GM23338 (cell line): ENCODE results near the gene DDX24. TPM values are rescaled to one million over a fixed set of nuclear protein-coding genes. Genes with fewer than 3 reads are reported as not detected.

Experiments
- ATAC-seq: fragments of 200-7000 bp; cut with Tn5 transposase; 3 replicates; pipeline ENCODE4 v1.9.1; 2020
- DNase-seq: peaks from one replicate; pipeline ENCODE4 v3.0.0-alpha.2; 2015; ENCODE audit warnings: low spot score
- H2AFZ ChIP-seq: fragments of 200-600 bp; sonication (generic); 2 replicates; pipeline ENCODE4 v1.8.0; 2016; ENCODE audit warnings: antibody characterized with exemption, mild to moderate bottlenecking, moderate library complexity
- H3F3A ChIP-seq: fragments of 200-600 bp; sonication (generic); replicated peaks from 2 replicates; pipeline ENCODE4 v1.8.0; 2017; ENCODE audit warnings: antibody characterized with exemption, mixed run types, low read depth
- H3K27ac ChIP-seq: fragments of 200-600 bp; sonication (generic); 2 replicates; pipeline ENCODE4 v1.6.1; 2016; ENCODE audit warnings: low read depth
- H3K27me3 ChIP-seq: fragments of 200-600 bp; sonication (generic); 2 replicates; pipeline ENCODE4 v1.8.0; 2016; ENCODE audit warnings: mild to moderate bottlenecking, mixed run types, moderate library complexity; ENCODE audit not compliant: insufficient read depth
- H3K36me3 ChIP-seq: fragments of 200-600 bp; sonication (generic); 2 replicates; pipeline ENCODE4 v1.8.0; 2016; ENCODE audit warnings: mild to moderate bottlenecking; ENCODE audit not compliant: insufficient read depth
- H3K4me1 ChIP-seq: fragments of 200-600 bp; sonication (generic); 2 replicates; pipeline ENCODE4 v1.8.0; 2016; ENCODE audit warnings: mild to moderate bottlenecking, moderate library complexity; ENCODE audit not compliant: insufficient read depth
- H3K4me2 ChIP-seq: fragments of 200-600 bp; sonication (generic); 2 replicates; pipeline ENCODE4 v1.7.1; 2017; ENCODE audit warnings: mixed run types
- H3K4me3 ChIP-seq: fragments of 200-600 bp; sonication (generic); 2 replicates; pipeline ENCODE4 v1.6.1; 2016; ENCODE audit warnings: mixed run types
- H3K79me2 ChIP-seq: fragments of 200-600 bp; sonication (generic); replicated peaks from 2 replicates; pipeline ENCODE4 v1.8.0; 2017; ENCODE audit warnings: mild to moderate bottlenecking; ENCODE audit not compliant: insufficient read depth
- H3K9me2 ChIP-seq: fragments of 200-600 bp; sonication (generic); 2 replicates; pipeline ENCODE4 v1.8.0; 2017; ENCODE audit not compliant: insufficient read depth
- H4K20me1 ChIP-seq: fragments of 200-600 bp; sonication (generic); replicated peaks from 2 replicates; pipeline ENCODE4 v1.8.0; 2017; ENCODE audit warnings: mild to moderate bottlenecking; ENCODE audit not compliant: insufficient read depth
- H3K27ac Mint-ChIP-seq: 2 replicates; pipeline ENCODE4 v1.8.0; 2020; ENCODE audit warnings: inconsistent platforms, mild to moderate bottlenecking, moderate library complexity, mixed read lengths
- H3K27me3 Mint-ChIP-seq: 3 replicates; pipeline ENCODE4 v1.8.0; 2022; ENCODE audit warnings: low read depth, mild to moderate bottlenecking, moderate library complexity, mixed read lengths, inconsistent platforms; ENCODE audit not compliant: insufficient read depth, poor library complexity
- H3K36me3 Mint-ChIP-seq: 3 replicates; pipeline ENCODE4 v1.8.0; 2021; ENCODE audit warnings: low read depth, mild to moderate bottlenecking, inconsistent platforms, moderate library complexity, mixed read lengths
- H3K4me1 Mint-ChIP-seq: 3 replicates; pipeline ENCODE4 v1.8.0; 2020; ENCODE audit warnings: mild to moderate bottlenecking, inconsistent platforms, mixed read lengths
- H3K4me3 Mint-ChIP-seq: 3 replicates; pipeline ENCODE4 v1.8.0; 2021; ENCODE audit warnings: moderate library complexity, mild to moderate bottlenecking, inconsistent platforms, mixed read lengths
- H3K9me3 Mint-ChIP-seq: 3 replicates; pipeline ENCODE4 v1.8.0; 2020; ENCODE audit warnings: moderate library complexity, mild to moderate bottlenecking, inconsistent platforms, mixed read lengths
- CREB1 ChIP-seq: fragments of 250-450 bp; sonication (Bioruptor Pico); IDR thresholded peaks from 2 replicates; pipeline ENCODE4 v1.5.0; 2020; ENCODE audit warnings: low read depth, mild to moderate bottlenecking, moderate library complexity
- CTCF ChIP-seq, 2 experiments: fragments of 200-600 bp in 1 of 2; sonication (generic) in 1 of 2; conservative IDR thresholded peaks; 2 replicates each; pipeline versions ENCODE4 v1.5.1 to v1.6.1; 2016 to 2017; ENCODE audit warnings: antibody characterized with exemption in 2 of 2, low read depth in 2 of 2, mild to moderate bottlenecking in 2 of 2, moderate library complexity in 1 of 2
- EZH2 ChIP-seq: fragments of 200-600 bp; sonication (generic); IDR thresholded peaks from one replicate; pipeline ENCODE4 v1.8.0; 2017; ENCODE audit warnings: antibody characterized with exemption, mild to moderate bottlenecking, low read depth; ENCODE audit not compliant: unreplicated experiment
- EZH2phosphoT487 ChIP-seq: fragments of 200-600 bp; sonication (generic); IDR thresholded peaks from one replicate; pipeline ENCODE4 v1.8.1; 2018; ENCODE audit warnings: antibody characterized with exemption; ENCODE audit not compliant: unreplicated experiment
- JUNB ChIP-seq: IDR thresholded peaks from one replicate; pipeline ENCODE4 v1.6.1; 2016; ENCODE audit warnings: antibody characterized with exemption; ENCODE audit not compliant: unreplicated experiment
- NANOG ChIP-seq: IDR thresholded peaks from 2 replicates; pipeline ENCODE4 v1.6.1; 2016; ENCODE audit warnings: antibody characterized with exemption, borderline replicate concordance
- POLR2AphosphoS5 ChIP-seq: IDR thresholded peaks from 2 replicates; pipeline ENCODE4 v1.6.1; 2016; ENCODE audit warnings: antibody characterized with exemption, low read depth
- STAT1 ChIP-seq: IDR thresholded peaks from one replicate; pipeline ENCODE4 v1.6.1; 2016; ENCODE audit warnings: antibody characterized with exemption; ENCODE audit not compliant: unreplicated experiment
- ZNF114 ChIP-seq: fragments of 250-450 bp; sonication (Bioruptor Pico); IDR thresholded peaks from 2 replicates; pipeline ENCODE4 v1.5.0; 2020; ENCODE audit warnings: mild to moderate bottlenecking, moderate library complexity
- ZNF331 ChIP-seq: fragments of 250-450 bp; sonication (Bioruptor Pico); IDR thresholded peaks from 2 replicates; pipeline ENCODE4 v1.5.0; 2020; ENCODE audit warnings: low read depth, mild to moderate bottlenecking, moderate library complexity
- ZNF462 ChIP-seq: fragments of 250-450 bp; sonication (Bioruptor Pico); IDR thresholded peaks from 2 replicates; pipeline ENCODE4 v1.5.0; 2020; ENCODE audit warnings: mild to moderate bottlenecking, moderate library complexity
- polyA plus RNA-seq: library from polyadenylated mRNA; unstranded; fragments of >200 nt; fragmentation: Nextera tagmentation; extraction: Ambion mirVana; gene quantifications from 2 replicates; pipeline ENCODE4 v1.2.1, GENCODE V29; 2016
- total RNA-seq: library from RNA; depleted of rRNA; stranded (reverse); fragments of >200 nt; shearing (Covaris generic); gene quantifications from 2 replicates; pipeline ENCODE4 v1.2.3, GENCODE V29; 2014
- TF ChIP-seq, protein P1 (sequence below): IDR thresholded peaks from 2 replicates; pipeline ENCODE4 v1.6.1; 2016; ENCODE audit warnings: antibody characterized with exemption
- TF ChIP-seq, protein P2 (sequence below): IDR thresholded peaks from one replicate; pipeline ENCODE4 v1.6.1; 2018; ENCODE audit warnings: antibody characterized with exemption; ENCODE audit not compliant: unreplicated experiment

The DDX24 gene
- total and polyA plus RNA-seq, 2 experiments from 2014 or later, result 150 to 265 TPM

- no peaks in the 10 kb centered on the region for H3K36me3 Mint-ChIP-seq
- no peak overlapping the region for H3K27ac Mint-ChIP-seq
- no peaks in the 10 kb centered on the region for H3K36me3 ChIP-seq
- DNase-seq (no peak), ATAC-seq (no peak)
- H3K27ac ChIP-seq, result no peak overlapping the region
- no peaks in the 10 kb centered on the region for H4K20me1 ChIP-seq
- no peak overlapping the region for H3K4me3 Mint-ChIP-seq
- H3K9me2 ChIP-seq, result no peaks in the 10 kb centered on the region
- no peaks in the 10 kb centered on the region; the same call in 2 of the 3 replicates for H3K9me3 Mint-ChIP-seq
- no peaks in the 10 kb centered on the region for H3K4me1 ChIP-seq
- no peaks in the 10 kb centered on the region for H3K27me3 ChIP-seq
- H3K4me2 ChIP-seq, result no peak overlapping the region
- no peaks in the 10 kb centered on the region for H3K27me3 Mint-ChIP-seq
- no peaks in the 10 kb centered on the region; the same call in 2 of the 3 replicates for H3K4me1 Mint-ChIP-seq
- H3F3A ChIP-seq, result no peaks in the 10 kb centered on the region
- no peaks in the 10 kb centered on the region for H3K79me2 ChIP-seq
- no peak overlapping the region for H2AFZ ChIP-seq
- no peak overlapping the region for H3K4me3 ChIP-seq
- TF ChIP-seq JUNB (no peak), CREB1 (CRISPR knock-in tag) (no peak), CTCF (conservative IDR thresholded peaks at IDR 0.05; ENCODE audit: low read depth in 2 of 2) (no peak), POLR2AphosphoS5 (no peak), STAT1 (no peak), ZNF114 (CRISPR knock-in tag) (no peak), NANOG (no peak), EZH2 (no peak), ZNF462 (CRISPR knock-in tag) (no peak), EZH2phosphoT487 (no peak), ZNF331 (CRISPR knock-in tag) (no peak)
- TF ChIP-seq, protein P1, sequence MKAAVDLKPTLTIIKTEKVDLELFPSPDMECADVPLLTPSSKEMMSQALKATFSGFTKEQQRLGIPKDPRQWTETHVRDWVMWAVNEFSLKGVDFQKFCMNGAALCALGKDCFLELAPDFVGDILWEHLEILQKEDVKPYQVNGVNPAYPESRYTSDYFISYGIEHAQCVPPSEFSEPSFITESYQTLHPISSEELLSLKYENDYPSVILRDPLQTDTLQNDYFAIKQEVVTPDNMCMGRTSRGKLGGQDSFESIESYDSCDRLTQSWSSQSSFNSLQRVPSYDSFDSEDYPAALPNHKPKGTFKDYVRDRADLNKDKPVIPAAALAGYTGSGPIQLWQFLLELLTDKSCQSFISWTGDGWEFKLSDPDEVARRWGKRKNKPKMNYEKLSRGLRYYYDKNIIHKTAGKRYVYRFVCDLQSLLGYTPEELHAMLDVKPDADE, result no peak
- TF ChIP-seq, protein P2, sequence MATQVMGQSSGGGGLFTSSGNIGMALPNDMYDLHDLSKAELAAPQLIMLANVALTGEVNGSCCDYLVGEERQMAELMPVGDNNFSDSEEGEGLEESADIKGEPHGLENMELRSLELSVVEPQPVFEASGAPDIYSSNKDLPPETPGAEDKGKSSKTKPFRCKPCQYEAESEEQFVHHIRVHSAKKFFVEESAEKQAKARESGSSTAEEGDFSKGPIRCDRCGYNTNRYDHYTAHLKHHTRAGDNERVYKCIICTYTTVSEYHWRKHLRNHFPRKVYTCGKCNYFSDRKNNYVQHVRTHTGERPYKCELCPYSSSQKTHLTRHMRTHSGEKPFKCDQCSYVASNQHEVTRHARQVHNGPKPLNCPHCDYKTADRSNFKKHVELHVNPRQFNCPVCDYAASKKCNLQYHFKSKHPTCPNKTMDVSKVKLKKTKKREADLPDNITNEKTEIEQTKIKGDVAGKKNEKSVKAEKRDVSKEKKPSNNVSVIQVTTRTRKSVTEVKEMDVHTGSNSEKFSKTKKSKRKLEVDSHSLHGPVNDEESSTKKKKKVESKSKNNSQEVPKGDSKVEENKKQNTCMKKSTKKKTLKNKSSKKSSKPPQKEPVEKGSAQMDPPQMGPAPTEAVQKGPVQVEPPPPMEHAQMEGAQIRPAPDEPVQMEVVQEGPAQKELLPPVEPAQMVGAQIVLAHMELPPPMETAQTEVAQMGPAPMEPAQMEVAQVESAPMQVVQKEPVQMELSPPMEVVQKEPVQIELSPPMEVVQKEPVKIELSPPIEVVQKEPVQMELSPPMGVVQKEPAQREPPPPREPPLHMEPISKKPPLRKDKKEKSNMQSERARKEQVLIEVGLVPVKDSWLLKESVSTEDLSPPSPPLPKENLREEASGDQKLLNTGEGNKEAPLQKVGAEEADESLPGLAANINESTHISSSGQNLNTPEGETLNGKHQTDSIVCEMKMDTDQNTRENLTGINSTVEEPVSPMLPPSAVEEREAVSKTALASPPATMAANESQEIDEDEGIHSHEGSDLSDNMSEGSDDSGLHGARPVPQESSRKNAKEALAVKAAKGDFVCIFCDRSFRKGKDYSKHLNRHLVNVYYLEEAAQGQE, result no peak
These were observed 8.5 kb upstream of the DDX24 start for GRCh38 chr14:94089479-94089878.
